Endothelial cell of umbilical vein (primary cell): ENCODE data around the gene ATG4D. TPM values are rescaled to one million over a fixed set of nuclear protein-coding genes. Genes with fewer than 3 reads are reported as not detected.

Source experiments
- BruUV-seq: library from RNA; stranded (reverse); fragments of 400-500 nt; replicated peaks from 2 replicates; lab custom pipeline; 2021; lab: Mats Ljungman, UMichigan
- CTCF ChIA-PET: fragments of 300-600, 350-600 bp; sonication (Branson Sonifier 250); formaldehyde crosslinking; loops from one replicate; lab custom pipeline; 2021; ENCODE audit warnings: antibody characterized with exemption, inconsistent platforms; lab: Charles Lee
- POLR2A ChIA-PET: fragments of 300-600, 350-600 bp; sonication (Branson Sonifier 250); formaldehyde crosslinking; loops from one replicate; lab custom pipeline; 2021; ENCODE audit warnings: antibody characterized with exemption, inconsistent platforms; lab: Charles Lee
- DNase-seq: peaks from one replicate; pipeline ENCODE4 v3.0.0-alpha.2; 2011; ENCODE audit warnings: low read depth, low spot score
- FAIRE-seq: peaks from 2 replicates; lab custom pipeline; 2011; peaks lifted over from hg19 to GRCh38; lab: Jason Lieb, UNC
- H2AFZ ChIP-seq: 2 replicates; pipeline ENCODE4 v1.6.0; 2012; ENCODE audit warnings: low read depth, low read length, control low read depth, inconsistent platforms
- H3K27ac ChIP-seq: 2 replicates; pipeline ENCODE4 v1.5.1; 2011; ENCODE audit warnings: low read depth, mild to moderate bottlenecking, control low read depth, low read length, moderate library complexity; ENCODE audit not compliant: insufficient read depth
- H3K27me3 ChIP-seq, 2 experiments: 2 replicates each; pipeline versions ENCODE4 v1.6.0 to v1.6.1; 2011; ENCODE audit warnings: low read length in 2 of 2, mixed read lengths in 1 of 2; ENCODE audit not compliant: control insufficient read depth in 2 of 2, insufficient read depth in 2 of 2
- H3K36me3 ChIP-seq, 2 experiments: 2 replicates in 1 of 2; 3 replicates in 1 of 2; pipeline ENCODE4 v1.5.1; 2011; ENCODE audit warnings: low read length in 2 of 2, mild to moderate bottlenecking in 1 of 2, moderate library complexity in 1 of 2; ENCODE audit not compliant: control insufficient read depth in 2 of 2, insufficient read depth in 2 of 2; ENCODE audit errors: extremely low read depth in 1 of 2
- H3K4me1 ChIP-seq: 3 replicates; pipeline ENCODE4 v1.5.1; 2011; ENCODE audit warnings: mild to moderate bottlenecking, low read length; ENCODE audit not compliant: control insufficient read depth, insufficient read depth; ENCODE audit errors: extremely low read depth
- H3K4me2 ChIP-seq: 2 replicates; pipeline ENCODE4 v1.6.1; 2011; ENCODE audit warnings: low read length, control low read depth, mixed read lengths; ENCODE audit not compliant: insufficient read depth
- H3K4me3 ChIP-seq, 3 experiments: fragments of 200-600 bp in 1 of 3; sonication (generic), shearing (Covaris generic) in 1 of 3; replicated peaks in 1 of 3; 2 replicates each; pipeline ENCODE4 v1.5.1; 2011 to 2016; ENCODE audit warnings: control low read depth in 3 of 3, low read length in 3 of 3, mild to moderate bottlenecking in 2 of 3, inconsistent platforms in 1 of 3, low read depth in 1 of 3, moderate library complexity in 1 of 3; ENCODE audit not compliant: insufficient read depth in 1 of 3
- H3K79me2 ChIP-seq: 2 replicates; pipeline ENCODE4 v1.6.0; 2012; ENCODE audit warnings: low read length, inconsistent platforms; ENCODE audit not compliant: control insufficient read depth, insufficient read depth
- H3K9ac ChIP-seq: replicated peaks from 2 replicates; pipeline ENCODE3; 2011; ENCODE audit warnings: low read length, control low read depth; ENCODE audit not compliant: insufficient read depth; ENCODE audit errors: extremely low read depth
- H3K9me1 ChIP-seq: replicated peaks from 3 replicates; pipeline ENCODE4 v1.6.0; 2011; ENCODE audit warnings: mild to moderate bottlenecking, low read length; ENCODE audit not compliant: control insufficient read depth, insufficient read depth; ENCODE audit errors: extremely low read depth
- H3K9me3 ChIP-seq: replicated peaks from 2 replicates; pipeline ENCODE4 v1.5.1; 2012; ENCODE audit warnings: low read length, inconsistent platforms; ENCODE audit not compliant: control insufficient read depth, insufficient read depth
- H4K20me1 ChIP-seq: replicated peaks from 2 replicates; pipeline ENCODE3; 2011; ENCODE audit warnings: mild to moderate bottlenecking, low read length; ENCODE audit not compliant: control insufficient read depth, insufficient read depth; ENCODE audit errors: extremely low read depth
- CTCF ChIP-seq, 2 donors: IDR thresholded peaks; 1 replicate in 1 of 2; 2 replicates in 1 of 2; pipeline ENCODE4 v1.5.1; 2011; ENCODE audit warnings: low read length in 2 of 2, mild to moderate bottlenecking in 2 of 2, moderate library complexity in 2 of 2, control low read depth in 1 of 2, inconsistent platforms in 1 of 2, low read depth in 1 of 2; ENCODE audit not compliant: insufficient read depth in 1 of 2; ENCODE audit errors: extremely low read depth in 1 of 2
- EZH2 ChIP-seq: IDR thresholded peaks from 2 replicates; pipeline ENCODE4 v1.6.1; 2012; ENCODE audit warnings: borderline replicate concordance, low read depth, mild to moderate bottlenecking, moderate library complexity, low read length, inconsistent platforms; ENCODE audit not compliant: severe bottlenecking
- FOS ChIP-seq: IDR thresholded peaks from 2 replicates; pipeline ENCODE4 v1.6.1; 2011; ENCODE audit warnings: mild to moderate bottlenecking, low read length, moderate library complexity, borderline replicate concordance; ENCODE audit not compliant: insufficient read depth
- GATA2 ChIP-seq: IDR thresholded peaks from 2 replicates; pipeline ENCODE4 v1.7.0; 2011; ENCODE audit warnings: low read depth, mild to moderate bottlenecking, moderate library complexity, mixed read lengths, low read length; ENCODE audit not compliant: insufficient read length, insufficient read depth
- JUN ChIP-seq: IDR thresholded peaks from 2 replicates; pipeline ENCODE4 v1.6.1; 2011; ENCODE audit warnings: borderline replicate concordance, low read depth; ENCODE audit not compliant: insufficient read length, insufficient read depth
- MAX ChIP-seq: IDR thresholded peaks from 2 replicates; pipeline ENCODE4 v1.6.1; 2011; ENCODE audit not compliant: insufficient read depth, insufficient read length
- MYC ChIP-seq: IDR thresholded peaks from one replicate; pipeline ENCODE4 v1.6.1; 2011; ENCODE audit warnings: mild to moderate bottlenecking, low read depth, low read length
- POLR2A ChIP-seq: IDR thresholded peaks from 2 replicates; pipeline ENCODE4 v1.6.1; 2012; ENCODE audit warnings: low read depth, mild to moderate bottlenecking, control low read depth, low read length
- POLR2AphosphoS5 ChIP-seq: IDR thresholded peaks from 2 replicates; pipeline ENCODE4 v1.6.1; 2012; ENCODE audit warnings: low read depth, mild to moderate bottlenecking, control low read depth, low read length, moderate library complexity; ENCODE audit not compliant: insufficient read depth
- dilution Hi-C: fragments of 300-500 bp; cut with MboI; formaldehyde crosslinking; loops from one replicate; pipeline ENCODE4 v1.15.0; 2019; ENCODE audit warnings: low sequenced_read_pairs; ENCODE audit not compliant: extremely low pct_ligation_motif_present
- intact Hi-C: fragments of 100-400 bp; cut with micrococcal nuclease; formaldehyde crosslinking; loops from one replicate; pipeline ENCODE4 v1.10.0; 2022
- polyA plus RNA-seq, 4 experiments: library from polyadenylated mRNA; depleted of rRNA in 3 of 4; stranded (reverse) in 3 of 4; unstranded in 1 of 4; fragments of >200 nt; gene quantifications; 2 replicates each; pipeline versions ENCODE4 v1.2.1 to v1.2.3, GENCODE V29; 2011 to 2012; ENCODE audit warnings: missing spikeins in 1 of 4
- total RNA-seq: library from RNA; stranded (reverse); gene quantifications from 2 replicates; pipeline ENCODE4 v1.2.3, GENCODE V29; 2021

The ATG4D gene
- total and polyA plus RNA-seq, 2 donors (not counting 3 experiments of a cell fraction or from before 2014, with no cell fraction given), result 19.8 to 24.9 TPM

- Histone ChIP-seq H3K27me3 (peaks cover 10% of the 10 kb centered on the region in 2 experiments), H3K4me3 (no peak overlapping the region), H3K4me2 (no peak overlapping the region), H3K9ac (no peak overlapping the region), H3K9me3 (no peaks in the 10 kb centered on the region), H2AFZ (no peak overlapping the region), H3K4me1 (no peaks in the 10 kb centered on the region), H4K20me1 (no peaks in the 10 kb centered on the region), H3K27ac (no peak overlapping the region), H3K36me3 (no peaks in the 10 kb centered on the region), H3K9me1 (no peaks in the 10 kb centered on the region), H3K79me2 (no peaks in the 10 kb centered on the region)
- intact Hi-C loops, result no loop called here
- BruUV-seq, result no TSS peak
- ChIA-PET POLR2A (no interaction called here), CTCF (interaction anchor here (1.4 to 3.3 kb wide), 2 partner anchors 14 to 56 kb away, joined by 3 to 11 read pairs; no protein-coding TSS in a partner anchor)
- dilution Hi-C loops, result no loop called here
- TF ChIP-seq FOS (no peak), CTCF (IDR thresholded peaks at IDR 0.05; ENCODE audit: extremely low read depth in 1 of 2, insufficient read depth in 1 of 2, low read depth in 1 of 2, low read length in 2 of 2) (no peak), JUN (no peak), MYC (no peak), POLR2AphosphoS5 (no peak), MAX (no peak), GATA2 (no peak), EZH2 (no peak), POLR2A (no peak)
- FAIRE-seq (no peak), DNase-seq (no peak)
Measured at GRCh38 chr19:10587839-10588150, 44.1 kb downstream of the ATG4D start.
